ENCODE data around the gene TTC38.

Gene TTC38

GRCh38 chr22:46288846-46289243 is 21.0 kb downstream of the TTC38 start:
- TF ChIP-seq, protein P1, sequence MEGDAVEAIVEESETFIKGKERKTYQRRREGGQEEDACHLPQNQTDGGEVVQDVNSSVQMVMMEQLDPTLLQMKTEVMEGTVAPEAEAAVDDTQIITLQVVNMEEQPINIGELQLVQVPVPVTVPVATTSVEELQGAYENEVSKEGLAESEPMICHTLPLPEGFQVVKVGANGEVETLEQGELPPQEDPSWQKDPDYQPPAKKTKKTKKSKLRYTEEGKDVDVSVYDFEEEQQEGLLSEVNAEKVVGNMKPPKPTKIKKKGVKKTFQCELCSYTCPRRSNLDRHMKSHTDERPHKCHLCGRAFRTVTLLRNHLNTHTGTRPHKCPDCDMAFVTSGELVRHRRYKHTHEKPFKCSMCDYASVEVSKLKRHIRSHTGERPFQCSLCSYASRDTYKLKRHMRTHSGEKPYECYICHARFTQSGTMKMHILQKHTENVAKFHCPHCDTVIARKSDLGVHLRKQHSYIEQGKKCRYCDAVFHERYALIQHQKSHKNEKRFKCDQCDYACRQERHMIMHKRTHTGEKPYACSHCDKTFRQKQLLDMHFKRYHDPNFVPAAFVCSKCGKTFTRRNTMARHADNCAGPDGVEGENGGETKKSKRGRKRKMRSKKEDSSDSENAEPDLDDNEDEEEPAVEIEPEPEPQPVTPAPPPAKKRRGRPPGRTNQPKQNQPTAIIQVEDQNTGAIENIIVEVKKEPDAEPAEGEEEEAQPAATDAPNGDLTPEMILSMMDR (conservative IDR thresholded peaks at IDR 0.05): no peak
- no peak overlapping the region for H3K27ac ChIP-seq

GRCh38 chr22:46289244-46289891 is 21.6 kb downstream of the TTC38 start:
- no peak overlapping the region for H3K27ac ChIP-seq
- TF ChIP-seq, protein P1 (conservative IDR thresholded peaks at IDR 0.05): no peak

DNA sequence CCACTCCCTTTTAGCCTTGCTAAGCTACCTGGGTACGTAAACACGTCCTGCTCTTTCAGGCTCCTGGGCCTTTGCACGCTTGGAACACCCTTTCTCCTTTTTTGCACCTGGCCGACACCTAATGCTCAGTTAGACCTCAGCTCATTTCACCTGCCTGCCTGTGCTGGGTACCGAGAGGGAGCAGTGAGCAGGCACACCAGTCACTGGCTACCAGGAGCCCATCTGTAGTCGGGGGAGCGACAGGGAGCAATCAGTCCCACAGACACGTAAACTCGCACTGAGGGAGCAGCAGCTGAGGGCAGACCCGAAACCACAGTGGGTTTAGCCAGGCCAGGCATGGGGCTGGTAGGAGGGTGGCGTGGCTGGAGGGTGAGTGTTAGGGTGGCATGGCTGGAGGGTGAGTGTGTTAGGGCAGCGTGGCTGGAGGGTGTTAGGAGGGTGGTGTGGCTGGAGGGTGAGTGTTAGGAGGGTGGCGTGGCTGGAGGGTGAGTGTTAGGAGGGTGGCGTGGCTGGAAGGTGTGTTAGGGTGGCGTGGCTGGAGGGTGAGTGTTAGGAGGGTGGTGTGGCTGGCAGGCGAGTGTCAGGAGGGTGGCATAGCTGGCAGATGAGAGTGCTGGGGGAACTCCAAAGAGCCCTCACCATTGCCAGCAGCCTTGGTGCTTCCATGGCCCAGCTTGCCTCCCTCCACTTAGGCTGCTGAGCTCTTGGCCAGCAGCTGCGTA is 22.5 kb downstream of the TTC38 start:
- no peak overlapping the region for H3K27ac ChIP-seq
- TF ChIP-seq, protein P1 (conservative IDR thresholded peaks at IDR 0.05): no peak

- no peak overlapping the region for H3K27ac ChIP-seq
- TF ChIP-seq, protein P1 (conservative IDR thresholded peaks at IDR 0.05): no peak
These were observed 23.3 kb downstream of the TTC38 start for GRCh38 chr22:46290843-46291785.

DNA sequence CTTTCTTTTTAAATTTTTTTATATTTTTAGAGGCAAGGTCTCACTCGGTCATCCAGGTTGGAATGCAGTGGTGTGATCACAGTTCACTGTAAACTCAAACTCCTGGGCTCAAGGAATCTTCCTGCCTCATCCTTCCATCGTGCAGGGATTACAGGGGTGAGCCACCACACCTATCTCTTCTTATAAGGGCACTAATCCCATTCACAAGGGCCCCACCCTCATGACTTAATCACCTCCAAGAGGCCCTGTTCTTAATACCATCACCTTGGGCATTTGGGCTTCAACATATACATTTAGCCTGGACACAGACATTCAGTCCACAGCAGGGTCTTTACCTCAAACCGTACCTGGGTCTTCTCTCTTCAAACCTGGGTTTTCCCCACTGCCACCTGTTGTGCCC is 24.4 kb downstream of the TTC38 start:
- no peak overlapping the region for H3K27ac ChIP-seq
- TF ChIP-seq, protein P1 (conservative IDR thresholded peaks at IDR 0.05): no peak

GRCh38 chr22:46292732-46293131 is 24.9 kb downstream of the TTC38 start:
- TF ChIP-seq, protein P1 (conservative IDR thresholded peaks at IDR 0.05): no peak

More at GRCh38 chr22:46292732-46293131, 24.9 kb downstream of the TTC38 start:
- no peak overlapping the region for H3K27ac ChIP-seq
